Measurements from ENCODE around the gene CRLF1. TPM values are rescaled to one million over a fixed set of nuclear protein-coding genes. Genes with fewer than 3 reads are reported as not detected.

The CRLF1 gene
- total and polyA plus RNA-seq, 10 of the 15 experiments (the other 5 are each of a cell fraction or from before 2014, with no cell fraction given) = 0.10 to 1.2 (median 0.49) TPM; not detected in 4

- TF ChIP-seq NFYA (IDR thresholded peaks at IDR 0.05; ENCODE audit: borderline replicate concordance, low read depth, low read length) = no peak
- TF ChIP-seq ZBTB11 (CRISPR knock-in tag; IDR thresholded peaks at IDR 0.05) = no peak
- TF ChIP-seq NRF1 (conservative IDR thresholded peaks at IDR 0.05; ENCODE audit: low read depth, low read length) = peak; percentile 81
- peak; percentile 71; the same call in 1 of the 2 replicates for TF ChIP-seq NBN (IDR thresholded peaks at IDR 0.05)
- no peak for TF ChIP-seq SMAD1 (IDR thresholded peaks at IDR 0.05; ENCODE audit: low read depth, partially characterized antibody)
- peak; percentile 65; the same call in 1 of the 2 replicates for TF ChIP-seq CHD2 (IDR thresholded peaks at IDR 0.05; ENCODE audit: borderline replicate concordance, low read depth, low read length)
- TF ChIP-seq MYC (IDR thresholded peaks at IDR 0.05; ENCODE audit: insufficient read depth, insufficient read length, insufficient replicate concordance, low read length, severe bottlenecking) = peak; percentile 84
- TF ChIP-seq ZBED1 (IDR thresholded peaks at IDR 0.05; ENCODE audit: borderline replicate concordance) = 0 out of 2 replicates have a peak, but pooled peaks have one; percentile 16
- TF ChIP-seq JUNB (IDR thresholded peaks at IDR 0.05) = no peak
- TF ChIP-seq CBX5 (IDR thresholded peaks at IDR 0.05; ENCODE audit: low read depth) = no peak
- TF ChIP-seq MYB (IDR thresholded peaks at IDR 0.05; ENCODE audit: borderline replicate concordance, low read depth, low read length) = no peak
- TF ChIP-seq MEF2B (IDR thresholded peaks at IDR 0.05; ENCODE audit: partially characterized antibody, poor library complexity, severe bottlenecking) = no peak
- no peak; the same call in 1 of the 2 replicates for TF ChIP-seq ZNF384 (IDR thresholded peaks at IDR 0.05; ENCODE audit: borderline replicate concordance, low read depth, low read length)
- TF ChIP-seq RAD21 (IDR thresholded peaks at IDR 0.05; ENCODE audit: insufficient read depth, low read depth, low read length) = no peak
- no peak for TF ChIP-seq CHD4 (IDR thresholded peaks at IDR 0.05)
- no peak; the same call in 1 of the 2 replicates for TF ChIP-seq ATF7 (IDR thresholded peaks at IDR 0.05; ENCODE audit: low read depth)
- TF ChIP-seq STAT3 (IDR thresholded peaks at IDR 0.05; ENCODE audit: low read depth, low read length) = no peak
- TF ChIP-seq CREB1 (IDR thresholded peaks at IDR 0.05; ENCODE audit: low read depth) = peak; percentile 98
- peak; percentile 91 for TF ChIP-seq HCFC1 (IDR thresholded peaks at IDR 0.05; ENCODE audit: low read length)
- no peak for TF ChIP-seq PAX8 (IDR thresholded peaks at IDR 0.05)
- no peak; a peak in 1 of 4 replicates for TF ChIP-seq CEBPB (IDR thresholded peaks at IDR 0.05; ENCODE audit: borderline replicate concordance in 1 of 2, low read depth in 2 of 2, low read length in 2 of 2)
- TF ChIP-seq PKNOX1 (IDR thresholded peaks at IDR 0.05) = peak; percentile 64; the same call in 1 of the 2 replicates
- 0 out of 2 replicates have a peak, but pooled peaks have one; percentile 22 for TF ChIP-seq IRF4 (IDR thresholded peaks at IDR 0.05; ENCODE audit: low read depth, low read length)
- no peak for TF ChIP-seq TCF7 (IDR thresholded peaks at IDR 0.05; ENCODE audit: borderline replicate concordance)
- peak; percentile 94 for TF ChIP-seq USF1 (IDR thresholded peaks at IDR 0.05; ENCODE audit: borderline replicate concordance, extremely low read length, insufficient read depth, low read depth, low read length)
- peak; percentile 36; the same call in 1 of the 2 replicates for TF ChIP-seq NFYB (IDR thresholded peaks at IDR 0.05; ENCODE audit: insufficient read depth, low read depth, low read length)
Measured at GRCh38 chr19:18571564-18572344, 34.8 kb downstream of the CRLF1 start, which contains the start of gene UBA52 (continued).
